ENCODE measurements around the gene SLC37A4. TPM values are rescaled to one million over a fixed set of nuclear protein-coding genes. Genes with fewer than 3 reads are reported as not detected.

Gene SLC37A4
- total and polyA plus RNA-seq, 2 of the 13 experiments (the other 11 are each of a cell fraction or from before 2014, with no cell fraction given): 43.0 to 56.1 TPM

DNA sequence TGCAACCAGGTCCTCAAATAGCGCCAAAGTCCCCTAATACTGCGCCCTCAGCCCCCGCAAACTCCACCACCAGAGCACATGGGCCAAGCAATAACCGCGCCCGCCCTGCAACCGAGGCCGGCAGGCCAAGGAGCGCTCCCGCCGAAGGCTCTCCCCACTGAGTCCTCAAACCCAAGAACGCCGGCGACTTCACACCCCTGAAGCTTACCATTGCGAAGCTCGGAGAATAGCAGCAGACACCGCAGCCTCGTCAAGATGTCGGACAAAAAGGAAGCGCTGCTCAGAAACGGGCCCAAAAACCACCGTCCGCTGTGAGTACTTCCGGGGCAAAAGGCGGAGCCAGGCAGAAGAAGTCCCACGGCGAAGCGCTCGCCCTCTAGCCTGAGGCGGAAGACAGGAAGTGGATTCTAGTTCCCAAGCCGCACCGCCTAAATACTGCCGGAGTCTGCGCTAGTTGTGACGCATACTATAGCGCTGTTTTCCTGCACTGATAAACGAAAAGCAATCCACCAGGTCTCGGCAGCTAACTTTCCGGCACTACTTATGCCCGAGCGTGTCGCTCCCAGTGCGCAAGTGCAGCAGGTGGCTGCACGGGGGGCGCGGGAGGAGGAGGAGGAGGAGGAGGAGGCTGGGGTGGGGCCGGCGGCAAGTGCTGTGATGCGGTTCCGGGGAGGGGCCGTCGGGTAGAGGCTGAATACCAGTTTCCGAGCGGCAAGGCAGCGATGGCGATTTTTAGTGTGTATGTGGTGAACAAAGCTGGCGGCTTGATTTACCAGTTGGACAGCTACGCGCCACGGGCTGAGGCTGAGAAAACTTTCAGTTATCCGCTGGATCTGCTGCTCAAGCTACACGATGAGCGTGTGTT lies 12.4 kb downstream of the SLC37A4 start, which contains the start of the genes RPS25 and TRAPPC4 (continued):
- TF ChIP-seq, protein P1, sequence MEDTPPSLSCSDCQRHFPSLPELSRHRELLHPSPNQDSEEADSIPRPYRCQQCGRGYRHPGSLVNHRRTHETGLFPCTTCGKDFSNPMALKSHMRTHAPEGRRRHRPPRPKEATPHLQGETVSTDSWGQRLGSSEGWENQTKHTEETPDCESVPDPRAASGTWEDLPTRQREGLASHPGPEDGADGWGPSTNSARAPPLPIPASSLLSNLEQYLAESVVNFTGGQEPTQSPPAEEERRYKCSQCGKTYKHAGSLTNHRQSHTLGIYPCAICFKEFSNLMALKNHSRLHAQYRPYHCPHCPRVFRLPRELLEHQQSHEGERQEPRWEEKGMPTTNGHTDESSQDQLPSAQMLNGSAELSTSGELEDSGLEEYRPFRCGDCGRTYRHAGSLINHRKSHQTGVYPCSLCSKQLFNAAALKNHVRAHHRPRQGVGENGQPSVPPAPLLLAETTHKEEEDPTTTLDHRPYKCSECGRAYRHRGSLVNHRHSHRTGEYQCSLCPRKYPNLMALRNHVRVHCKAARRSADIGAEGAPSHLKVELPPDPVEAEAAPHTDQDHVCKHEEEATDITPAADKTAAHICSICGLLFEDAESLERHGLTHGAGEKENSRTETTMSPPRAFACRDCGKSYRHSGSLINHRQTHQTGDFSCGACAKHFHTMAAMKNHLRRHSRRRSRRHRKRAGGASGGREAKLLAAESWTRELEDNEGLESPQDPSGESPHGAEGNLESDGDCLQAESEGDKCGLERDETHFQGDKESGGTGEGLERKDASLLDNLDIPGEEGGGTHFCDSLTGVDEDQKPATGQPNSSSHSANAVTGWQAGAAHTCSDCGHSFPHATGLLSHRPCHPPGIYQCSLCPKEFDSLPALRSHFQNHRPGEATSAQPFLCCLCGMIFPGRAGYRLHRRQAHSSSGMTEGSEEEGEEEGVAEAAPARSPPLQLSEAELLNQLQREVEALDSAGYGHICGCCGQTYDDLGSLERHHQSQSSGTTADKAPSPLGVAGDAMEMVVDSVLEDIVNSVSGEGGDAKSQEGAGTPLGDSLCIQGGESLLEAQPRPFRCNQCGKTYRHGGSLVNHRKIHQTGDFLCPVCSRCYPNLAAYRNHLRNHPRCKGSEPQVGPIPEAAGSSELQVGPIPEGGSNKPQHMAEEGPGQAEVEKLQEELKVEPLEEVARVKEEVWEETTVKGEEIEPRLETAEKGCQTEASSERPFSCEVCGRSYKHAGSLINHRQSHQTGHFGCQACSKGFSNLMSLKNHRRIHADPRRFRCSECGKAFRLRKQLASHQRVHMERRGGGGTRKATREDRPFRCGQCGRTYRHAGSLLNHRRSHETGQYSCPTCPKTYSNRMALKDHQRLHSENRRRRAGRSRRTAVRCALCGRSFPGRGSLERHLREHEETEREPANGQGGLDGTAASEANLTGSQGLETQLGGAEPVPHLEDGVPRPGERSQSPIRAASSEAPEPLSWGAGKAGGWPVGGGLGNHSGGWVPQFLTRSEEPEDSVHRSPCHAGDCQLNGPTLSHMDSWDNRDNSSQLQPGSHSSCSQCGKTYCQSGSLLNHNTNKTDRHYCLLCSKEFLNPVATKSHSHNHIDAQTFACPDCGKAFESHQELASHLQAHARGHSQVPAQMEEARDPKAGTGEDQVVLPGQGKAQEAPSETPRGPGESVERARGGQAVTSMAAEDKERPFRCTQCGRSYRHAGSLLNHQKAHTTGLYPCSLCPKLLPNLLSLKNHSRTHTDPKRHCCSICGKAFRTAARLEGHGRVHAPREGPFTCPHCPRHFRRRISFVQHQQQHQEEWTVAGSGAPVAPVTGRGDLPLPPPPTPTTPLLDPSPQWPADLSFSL (CRISPR knock-in tag; IDR thresholded peaks at IDR 0.05): no peak
- TF ChIP-seq ZNF749 (CRISPR knock-in tag; IDR thresholded peaks at IDR 0.05; ENCODE audit: borderline replicate concordance) (no peak; the same call in 1 of the 2 replicates), ARHGAP35 (CRISPR knock-in tag; IDR thresholded peaks at IDR 0.05; ENCODE audit: borderline replicate concordance) (no peak), NCOR1 (IDR thresholded peaks at IDR 0.05; ENCODE audit: borderline replicate concordance, low read length) (peak; percentile 61; the same call in 1 of the 2 replicates), HIVEP1 (CRISPR knock-in tag; IDR thresholded peaks at IDR 0.05) (peak; percentile 78; the same call in 1 of the 2 replicates), CSRNP2 (CRISPR knock-in tag; conservative IDR thresholded peaks at IDR 0.05; ENCODE audit: low read depth) (no peak), NFYC (CRISPR knock-in tag; IDR thresholded peaks at IDR 0.05) (peak; percentile 61), THAP11 (CRISPR knock-in tag; IDR thresholded peaks at IDR 0.05) (peak; percentile 93), ETV6 (CRISPR knock-in tag; conservative IDR thresholded peaks at IDR 0.05) (peak; percentile 84; the same call in 1 of the 2 replicates), MAZ (IDR thresholded peaks at IDR 0.05; ENCODE audit: borderline replicate concordance, low read depth, low read length) (peak; percentile 92), MAZ (CRISPR knock-in tag; IDR thresholded peaks at IDR 0.05; ENCODE audit: low read depth) (peak; percentile 86; the same call in 1 of the 2 replicates), CHD4 (IDR thresholded peaks at IDR 0.05; ENCODE audit: borderline replicate concordance, low read length) (no peak), SMAD3 (CRISPR knock-in tag; IDR thresholded peaks at IDR 0.05) (peak; percentile 72; the same call in 1 of the 2 replicates), ZNF275 (CRISPR knock-in tag; IDR thresholded peaks at IDR 0.05; ENCODE audit: borderline replicate concordance) (peak; percentile 93), ZNF143 (CRISPR knock-in tag; IDR thresholded peaks at IDR 0.05) (peak; percentile 75), ZNF232 (CRISPR knock-in tag; IDR thresholded peaks at IDR 0.05; ENCODE audit: borderline replicate concordance) (0 out of 2 replicates have a peak, but pooled peaks have one; percentile 64), ARNTL (CRISPR knock-in tag; IDR thresholded peaks at IDR 0.05) (no peak)
- TF ChIP-seq, protein P2, sequence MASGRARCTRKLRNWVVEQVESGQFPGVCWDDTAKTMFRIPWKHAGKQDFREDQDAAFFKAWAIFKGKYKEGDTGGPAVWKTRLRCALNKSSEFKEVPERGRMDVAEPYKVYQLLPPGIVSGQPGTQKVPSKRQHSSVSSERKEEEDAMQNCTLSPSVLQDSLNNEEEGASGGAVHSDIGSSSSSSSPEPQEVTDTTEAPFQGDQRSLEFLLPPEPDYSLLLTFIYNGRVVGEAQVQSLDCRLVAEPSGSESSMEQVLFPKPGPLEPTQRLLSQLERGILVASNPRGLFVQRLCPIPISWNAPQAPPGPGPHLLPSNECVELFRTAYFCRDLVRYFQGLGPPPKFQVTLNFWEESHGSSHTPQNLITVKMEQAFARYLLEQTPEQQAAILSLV (CRISPR knock-in tag; IDR thresholded peaks at IDR 0.05; ENCODE audit: borderline replicate concordance): peak; percentile 40; the same call in 1 of the 2 replicates

Measured in HepG2 (cell line).